ENCODE data around the gene ZNF275. TPM values are rescaled to one million over a fixed set of nuclear protein-coding genes. Genes with fewer than 3 reads are reported as not detected.

ZNF275 gene
- total and polyA plus RNA-seq, 2 of the 8 experiments (the other 6 are each of a cell fraction or from before 2014, with no cell fraction given), result 8.2 to 9.1 TPM

- Histone ChIP-seq H3K9me3 (ENCODE audit: insufficient read depth in 2 of 2, low read depth in 1 of 2, low read length in 1 of 2) (no peaks in the 10 kb centered on the region), H3K4ac (replicated peaks; ENCODE audit: insufficient read length, low read depth, low read length) (no peak overlapping the region), H2BK20ac (ENCODE audit: low read length) (no peak overlapping the region), H3K14ac (ENCODE audit: insufficient read length) (no peak overlapping the region), H3K27me3 (replicated peaks in 1 of 4; ENCODE audit: control insufficient read depth in 3 of 4, extremely low read depth in 1 of 4, insufficient read depth in 3 of 4, low read length in 3 of 4) (no peaks in the 10 kb centered on the region), H4K91ac (replicated peaks; ENCODE audit: insufficient read length, low read length) (no peak overlapping the region), H3K27ac (ENCODE audit: low read depth, low read length) (no peak overlapping the region), H2BK5ac (ENCODE audit: low read depth, low read length) (no peak overlapping the region), H3K4me3 (ENCODE audit: extremely low read depth in 1 of 4, insufficient read depth in 2 of 4, low read depth in 3 of 4, low read length in 4 of 4) (no peak overlapping the region), H3K4me2 (ENCODE audit: insufficient read depth in 1 of 2, low read depth in 2 of 2, low read length in 2 of 2) (no peak overlapping the region), H3K56ac (replicated peaks; ENCODE audit: insufficient read length, low read depth, low read length) (no peak overlapping the region), H3K79me1 (ENCODE audit: low read depth, low read length) (no peaks in the 10 kb centered on the region), H3K23ac (ENCODE audit: insufficient read length) (no peak overlapping the region), H2AK5ac (ENCODE audit: low read depth, low read length) (no peak overlapping the region), H2BK120ac (replicated peaks; ENCODE audit: low read depth, low read length) (no peak overlapping the region), H4K20me1 (replicated peaks in 1 of 2; ENCODE audit: control insufficient read depth in 1 of 2, insufficient read depth in 2 of 2, low read length in 2 of 2) (no peaks in the 10 kb centered on the region), H3K79me2 (ENCODE audit: control insufficient read depth in 1 of 2, insufficient read depth in 2 of 2, low read length in 2 of 2) (no peaks in the 10 kb centered on the region), H3K36me3 (ENCODE audit: control insufficient read depth in 2 of 4, insufficient read depth in 4 of 4, low read length in 3 of 4) (no peaks in the 10 kb centered on the region), H4K5ac (ENCODE audit: insufficient read length, low read depth, low read length) (no peak overlapping the region), H2AFZ (ENCODE audit: low read length) (no peak overlapping the region), H3K18ac (ENCODE audit: extremely low read depth, low read length) (no peak overlapping the region), H3K4me1 (replicated peaks in 1 of 4; ENCODE audit: control insufficient read depth in 3 of 4, insufficient read depth in 4 of 4, low read length in 3 of 4) (no peaks in the 10 kb centered on the region), H2BK15ac (ENCODE audit: low read length) (no peak overlapping the region), H4K8ac (ENCODE audit: extremely low read depth, insufficient read depth, low read length) (no peak overlapping the region), H3K9ac (replicated peaks in 1 of 4; ENCODE audit: extremely low read depth in 1 of 4, low read depth in 3 of 4, low read length in 3 of 4) (no peak overlapping the region), H3K23me2 (ENCODE audit: low read depth, low read length) (no peaks in the 10 kb centered on the region), H2BK12ac (ENCODE audit: low read depth, low read length) (no peak overlapping the region)
- ChIA-PET POLR2A (ENCODE audit: partially characterized antibody) (no interaction called here), CTCF (ENCODE audit: partially characterized antibody) (no interaction called here)
- TF ChIP-seq CTBP2 (IDR thresholded peaks at IDR 0.05; ENCODE audit: borderline replicate concordance, insufficient read depth, insufficient read length, low read length), result no peak
- TF ChIP-seq CBX8 (IDR thresholded peaks at IDR 0.05; ENCODE audit: borderline replicate concordance, low read depth, low read length), result no peak
- TF ChIP-seq CEBPB (IDR thresholded peaks at IDR 0.05; ENCODE audit: low read depth, low read length), result no peak
- no peak for TF ChIP-seq SP4 (IDR thresholded peaks at IDR 0.05; ENCODE audit: low read length)
- TF ChIP-seq CREB1 (IDR thresholded peaks at IDR 0.05), result no peak
- no peak for TF ChIP-seq SIN3A (conservative IDR thresholded peaks at IDR 0.05 in 1 of 2, IDR thresholded peaks at IDR 0.05 in 1 of 2; ENCODE audit: low read depth in 1 of 2, low read length in 2 of 2)
- no peak for TF ChIP-seq ATF2 (IDR thresholded peaks at IDR 0.05; ENCODE audit: low read length)
- no peak for TF ChIP-seq BRCA1 (IDR thresholded peaks at IDR 0.05; ENCODE audit: low read depth, low read length)
- TF ChIP-seq NRF1 (IDR thresholded peaks at IDR 0.05; ENCODE audit: low read depth, low read length), result no peak
- DNase-seq (ENCODE audit: low read depth in 1 of 2, low spot score in 2 of 2) (no peak), FAIRE-seq (no peak)
- 89% methylated on average over 5 of the region's 5 CpGs; no CpG with 5 or more reads in 1 of the 2 experiments for WGBS, 2 experiments (ENCODE audit: extremely low coverage in 1 of 2, insufficient coverage in 1 of 2, insufficient read length in 1 of 2, insufficient replicate concordance in 2 of 2, low coverage in 1 of 2, low lambda C conversion rate in 2 of 2, missing lambda C conversion rate in 1 of 2)
Observed at GRCh38 chrX:153299855-153300254, 34.1 kb upstream of the ZNF275 start.

All from H1 (cell line).